Type B pancreatic cell (in vitro differentiated cells): Measurements from ENCODE around the gene FLT1. TPM values are rescaled to one million over a fixed set of nuclear protein-coding genes. Genes with fewer than 3 reads are reported as not detected.

Experiments used
- DNase-seq: peaks from one replicate; pipeline ENCODE4 v3.0.0; 2021; ENCODE audit warnings: mixed read lengths; ENCODE audit not compliant: unreplicated experiment; ENCODE audit errors: extremely low spot score
- H3K27ac Mint-ChIP-seq: 2 replicates; pipeline ENCODE4 v1.8.0; 2021; ENCODE audit warnings: mild to moderate bottlenecking, mixed read lengths
- H3K27me3 Mint-ChIP-seq: 2 replicates; pipeline ENCODE4 v1.8.0; 2021; ENCODE audit warnings: mixed read lengths
- H3K36me3 Mint-ChIP-seq: 2 replicates; pipeline ENCODE4 v1.8.0; 2021; ENCODE audit warnings: mixed read lengths
- H3K4me1 Mint-ChIP-seq: one replicate; pipeline ENCODE4 v1.8.0; 2021; ENCODE audit warnings: mixed read lengths; ENCODE audit not compliant: unreplicated experiment
- H3K4me3 Mint-ChIP-seq: 2 replicates; pipeline ENCODE4 v1.8.0; 2021; ENCODE audit warnings: mild to moderate bottlenecking, mixed read lengths
- H3K9me3 Mint-ChIP-seq: 2 replicates; pipeline ENCODE4 v1.8.0; 2021; ENCODE audit warnings: mixed read lengths
- total RNA-seq: library from RNA; stranded (reverse); gene quantifications from 2 replicates; pipeline ENCODE4 v1.2.1, GENCODE V29; 2021; ENCODE audit warnings: low replicate concordance
- TF ChIP-seq, protein P1 (sequence below): fragments of 200-600 bp; sonication (generic); conservative IDR thresholded peaks from 2 replicates; pipeline ENCODE4 v1.5.0; 2021; ENCODE audit warnings: antibody characterized with exemption, mild to moderate bottlenecking

Gene FLT1
- total RNA-seq, 1 donor from 2014 or later, result 1.3 TPM

DNA sequence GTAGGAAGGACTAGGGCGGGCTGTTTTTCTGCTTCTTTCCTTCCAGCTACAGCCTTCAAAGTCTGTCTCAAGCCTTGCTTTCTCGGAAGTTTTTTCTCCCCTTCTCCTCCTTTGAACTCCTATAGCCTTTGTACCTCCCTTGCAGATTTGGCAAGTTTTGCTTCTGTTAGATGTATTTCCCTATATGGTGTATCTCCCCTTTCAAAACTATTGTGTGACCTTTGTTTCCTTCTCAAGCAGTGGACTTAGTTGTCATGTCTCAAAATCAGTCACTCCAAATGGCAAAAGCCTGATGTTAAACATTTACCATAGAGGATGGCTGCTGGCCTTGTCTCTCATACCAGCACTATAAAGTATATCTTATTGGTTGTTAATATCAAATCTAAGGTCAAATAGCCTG lies 152.7 kb downstream of the FLT1 start:
- H3K9me3 Mint-ChIP-seq, result no peaks in the 10 kb centered on the region

DNA sequence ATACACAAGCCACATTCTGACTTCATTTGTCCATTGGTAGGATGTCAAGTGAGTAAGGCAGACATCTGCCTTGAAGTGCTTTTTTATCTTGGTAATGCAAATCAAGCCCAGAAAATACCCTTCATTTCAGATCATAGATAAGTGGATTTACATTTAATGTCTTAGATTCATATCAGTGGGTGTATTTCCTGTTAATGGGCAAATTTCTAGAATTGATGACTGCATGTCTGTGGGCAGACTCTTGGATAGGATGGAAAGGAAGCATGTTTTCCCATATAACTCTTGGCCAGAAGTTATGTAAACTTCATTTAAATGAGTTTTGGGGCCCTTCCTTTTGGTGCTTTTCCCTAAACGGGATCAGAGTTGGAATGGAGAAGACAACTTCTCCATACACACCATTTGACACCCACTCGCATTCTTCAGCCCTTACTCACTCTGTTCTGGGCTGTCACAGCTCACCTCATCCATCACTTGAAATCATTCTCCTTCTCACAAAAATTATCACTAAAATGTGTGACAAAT lies 154.6 kb downstream of the FLT1 start:
- Mint-ChIP-seq H3K36me3 (no peaks in the 10 kb centered on the region), H3K27me3 (peaks cover 15% of the 10 kb centered on the region), H3K27ac (no peak overlapping the region), H3K9me3 (no peaks in the 10 kb centered on the region), H3K4me1 (peaks cover 37% of the 10 kb centered on the region), H3K4me3 (no peak overlapping the region)
- TF ChIP-seq, protein P1, sequence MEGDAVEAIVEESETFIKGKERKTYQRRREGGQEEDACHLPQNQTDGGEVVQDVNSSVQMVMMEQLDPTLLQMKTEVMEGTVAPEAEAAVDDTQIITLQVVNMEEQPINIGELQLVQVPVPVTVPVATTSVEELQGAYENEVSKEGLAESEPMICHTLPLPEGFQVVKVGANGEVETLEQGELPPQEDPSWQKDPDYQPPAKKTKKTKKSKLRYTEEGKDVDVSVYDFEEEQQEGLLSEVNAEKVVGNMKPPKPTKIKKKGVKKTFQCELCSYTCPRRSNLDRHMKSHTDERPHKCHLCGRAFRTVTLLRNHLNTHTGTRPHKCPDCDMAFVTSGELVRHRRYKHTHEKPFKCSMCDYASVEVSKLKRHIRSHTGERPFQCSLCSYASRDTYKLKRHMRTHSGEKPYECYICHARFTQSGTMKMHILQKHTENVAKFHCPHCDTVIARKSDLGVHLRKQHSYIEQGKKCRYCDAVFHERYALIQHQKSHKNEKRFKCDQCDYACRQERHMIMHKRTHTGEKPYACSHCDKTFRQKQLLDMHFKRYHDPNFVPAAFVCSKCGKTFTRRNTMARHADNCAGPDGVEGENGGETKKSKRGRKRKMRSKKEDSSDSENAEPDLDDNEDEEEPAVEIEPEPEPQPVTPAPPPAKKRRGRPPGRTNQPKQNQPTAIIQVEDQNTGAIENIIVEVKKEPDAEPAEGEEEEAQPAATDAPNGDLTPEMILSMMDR, result no peak
- no peak for DNase-seq

More for the DNA sequence above, 152.7 kb downstream of the FLT1 start:
- Mint-ChIP-seq H3K27ac (no peak overlapping the region), H3K27me3 (peaks cover 20% of the 10 kb centered on the region), H3K4me3 (no peak overlapping the region), H3K4me1 (peaks cover 26% of the 10 kb centered on the region), H3K36me3 (no peaks in the 10 kb centered on the region)
- no peak for DNase-seq
- TF ChIP-seq, protein P1, result no peak

DNA sequence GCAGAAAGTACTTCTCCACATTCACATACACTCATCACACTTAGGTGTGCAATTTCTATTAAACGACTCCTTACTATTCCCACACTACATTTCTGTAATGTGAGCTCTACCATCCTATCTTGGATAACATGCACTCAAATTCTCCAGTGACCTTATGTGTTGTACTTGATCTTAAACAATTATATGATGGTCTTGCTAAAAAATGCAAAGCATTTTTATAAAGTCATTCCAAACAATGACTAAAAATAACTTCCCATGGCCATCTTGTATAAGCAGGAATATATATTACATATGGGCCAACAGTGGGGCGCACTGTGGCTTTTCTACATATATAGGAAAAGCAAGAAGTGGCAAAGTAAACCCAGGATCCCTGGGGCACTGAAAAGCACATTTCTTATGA lies 155.5 kb downstream of the FLT1 start:
- Mint-ChIP-seq H3K4me1 (peaks cover 39% of the 10 kb centered on the region), H3K9me3 (no peaks in the 10 kb centered on the region), H3K36me3 (no peaks in the 10 kb centered on the region), H3K27ac (no peak overlapping the region), H3K27me3 (peaks cover 20% of the 10 kb centered on the region), H3K4me3 (no peak overlapping the region)
- no peak for DNase-seq
- TF ChIP-seq, protein P1, result no peak

DNA sequence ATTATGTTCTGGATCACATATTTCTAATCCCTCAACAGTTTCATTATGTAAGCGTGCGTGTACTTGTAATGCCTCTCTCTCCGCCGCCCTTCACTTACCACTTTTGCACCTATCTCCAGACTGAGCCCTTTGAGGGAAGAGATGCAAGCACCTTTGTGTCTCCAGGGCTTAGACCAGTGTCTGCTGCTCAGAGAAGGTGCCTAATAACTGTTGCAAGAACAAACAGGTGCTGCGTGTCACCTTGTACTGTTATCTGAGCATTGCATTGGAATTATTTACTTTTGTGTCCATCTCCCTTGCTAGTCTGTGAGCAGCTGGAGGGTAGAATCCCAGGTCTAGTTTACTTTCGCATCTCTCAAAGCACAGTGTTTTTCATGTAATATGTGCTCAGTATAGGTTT lies 156.2 kb downstream of the FLT1 start:
- Mint-ChIP-seq H3K36me3 (no peaks in the 10 kb centered on the region), H3K4me1 (peaks cover 33% of the 10 kb centered on the region), H3K27me3 (peaks cover 14% of the 10 kb centered on the region), H3K9me3 (no peaks in the 10 kb centered on the region), H3K4me3 (no peak overlapping the region), H3K27ac (no peak overlapping the region)
- TF ChIP-seq, protein P1, result no peak
- no peak for DNase-seq

DNA sequence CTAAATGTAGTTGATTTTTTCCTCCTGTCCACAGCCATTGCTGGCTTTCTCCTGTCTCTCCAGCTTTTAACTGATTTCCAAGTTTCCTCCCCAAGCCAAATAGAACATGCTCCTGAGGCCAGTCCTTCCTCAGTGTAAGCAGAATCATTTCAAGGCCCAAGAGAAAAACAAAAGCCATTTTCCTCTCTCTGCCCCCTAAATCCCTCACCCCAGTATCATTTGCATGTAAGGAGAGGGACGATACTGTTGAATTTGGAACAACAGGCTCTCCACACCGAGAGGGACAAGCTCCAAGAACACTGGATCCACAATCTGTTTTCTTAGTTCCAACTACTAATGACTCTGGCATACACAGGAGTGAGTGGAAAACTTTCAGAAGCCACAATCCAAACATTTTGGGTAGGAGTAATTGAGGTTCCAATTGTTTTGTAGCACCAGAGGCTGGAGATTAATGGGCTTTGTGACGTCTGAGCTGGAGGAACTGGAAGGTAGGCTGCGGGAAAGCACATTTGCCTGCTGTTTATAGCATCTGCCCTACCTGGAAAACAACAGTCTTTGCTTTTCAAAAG lies 156.8 kb downstream of the FLT1 start:
- TF ChIP-seq, protein P1, result no peak
- H3K4me1 Mint-ChIP-seq, result peaks cover 33% of the 10 kb centered on the region
- no peaks in the 10 kb centered on the region for H3K36me3 Mint-ChIP-seq
- no peak overlapping the region for H3K27ac Mint-ChIP-seq
- DNase-seq, result no peak
- H3K9me3 Mint-ChIP-seq, result no peaks in the 10 kb centered on the region
- H3K4me3 Mint-ChIP-seq, result no peak overlapping the region
- H3K27me3 Mint-ChIP-seq, result peaks cover 18% of the 10 kb centered on the region
